Measurements from ENCODE around the gene HYAL3.
"Not testable (repeated sequence)": the region's sequence is repeated elsewhere in the genome, so short reads cannot be mapped to it uniquely, and the experiment has no call there.

Gene HYAL3

GRCh38 chr3:50270422-50271224, 28.6 kb downstream of the HYAL3 start:
- no peak for DNase-seq (ENCODE audit: low spot score)

- DNase-seq (ENCODE audit: low spot score) = no peak
Observed at GRCh38 chr3:50269977-50270413, 29.2 kb downstream of the HYAL3 start.

DNA sequence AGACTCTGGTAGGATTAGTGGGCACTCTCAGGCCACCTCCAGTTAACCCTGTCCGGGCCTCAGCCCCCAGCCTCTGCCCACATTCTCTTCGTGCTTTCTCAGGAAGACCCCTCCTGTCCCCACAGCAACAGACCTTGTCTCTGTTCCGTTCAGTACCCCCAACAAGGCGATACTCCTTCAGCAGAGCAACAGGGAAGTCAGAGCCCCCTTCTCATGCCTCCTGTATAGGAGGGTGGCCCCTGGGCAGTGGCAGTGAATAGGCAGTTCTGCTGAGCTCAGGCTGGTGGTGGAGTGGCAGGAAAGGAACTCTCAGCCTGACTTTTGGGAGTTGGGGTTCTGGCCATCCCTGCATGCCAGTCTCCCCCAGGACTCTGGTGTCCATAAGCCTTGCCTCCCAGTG, 29.7 kb downstream of the HYAL3 start:
- DNase-seq (ENCODE audit: low spot score) = no peak

DNA sequence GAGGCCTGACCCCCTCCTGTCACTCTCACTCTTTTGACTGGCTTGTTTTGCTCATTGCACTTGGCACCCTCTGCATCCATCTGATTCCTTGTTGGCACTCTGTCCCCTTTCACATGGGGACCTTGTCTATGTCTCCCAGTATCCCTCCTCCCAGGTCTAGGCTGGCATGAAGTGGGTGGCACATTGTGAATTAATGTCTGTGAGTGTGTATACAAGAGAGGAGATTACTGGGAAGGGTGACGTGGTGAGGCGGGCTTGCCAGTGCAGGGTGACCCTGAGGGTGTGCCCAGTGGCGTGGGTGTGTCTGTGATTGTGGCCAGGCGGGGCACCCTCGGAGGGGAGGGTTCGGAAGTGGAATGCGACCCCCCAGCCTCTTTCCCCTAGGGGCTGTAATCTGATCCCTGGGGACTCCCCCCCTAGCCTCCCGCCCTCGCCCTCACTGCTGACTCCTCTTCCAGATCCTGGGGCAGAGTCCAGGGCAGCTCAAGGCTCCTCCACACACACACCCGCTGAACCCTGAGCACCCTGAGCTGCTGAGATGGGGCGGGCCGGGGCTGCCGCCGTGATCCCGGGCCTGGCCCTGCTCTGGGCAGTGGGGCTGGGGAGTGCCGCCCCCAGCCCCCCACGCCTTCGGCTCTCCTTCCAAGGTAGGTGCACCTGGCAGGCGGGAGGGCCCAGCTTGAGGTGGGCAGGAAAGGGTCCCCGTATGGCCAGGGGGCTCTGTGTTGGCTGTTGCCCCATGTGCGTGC, 30.3 kb downstream of the HYAL3 start, which contains the start of gene SEMA3B:
SEMA3B (plus strand) TSS at position 445 of the 749 bp plus-strand sequence; CDS start at position 539, 94 bp downstream.
- no peak for DNase-seq (ENCODE audit: low spot score)

- no peak for DNase-seq (ENCODE audit: low spot score)
Observed at GRCh38 chr3:50268276-50268675, 30.9 kb downstream of the HYAL3 start.

DNA sequence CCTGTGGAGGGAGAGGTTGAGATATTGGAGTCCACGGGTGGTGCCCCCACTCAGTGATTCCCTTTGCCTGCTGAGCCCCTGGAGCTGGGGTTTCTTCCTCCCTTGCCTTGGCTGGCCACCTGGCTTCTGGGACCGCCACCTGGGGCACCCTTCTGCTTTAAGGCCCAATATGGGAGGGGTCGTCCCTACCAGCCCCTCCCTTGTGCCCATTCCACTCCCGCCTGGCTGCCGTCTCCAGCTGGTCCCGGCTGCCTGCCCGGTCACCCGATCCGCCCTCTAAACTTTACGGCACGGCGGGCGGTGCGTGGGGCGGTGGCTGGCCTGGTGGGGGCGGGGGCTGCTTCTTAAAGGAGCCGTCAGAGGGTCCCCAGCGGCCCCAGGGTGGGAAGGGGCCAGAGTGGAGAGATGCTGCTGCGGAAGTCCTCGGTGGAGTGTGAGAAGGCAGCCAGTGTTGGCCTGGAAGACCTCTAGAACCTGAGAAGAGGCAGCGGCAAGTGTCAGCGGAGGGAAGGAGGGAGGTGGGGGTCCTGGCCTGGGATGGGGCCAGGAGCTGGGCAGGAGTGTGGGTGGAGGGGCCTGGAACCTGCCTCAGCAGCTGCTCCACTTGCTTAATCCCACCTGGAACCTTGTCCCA, 31.8 kb downstream of the HYAL3 start:
- DNase-seq (ENCODE audit: low spot score) = no peak

DNA sequence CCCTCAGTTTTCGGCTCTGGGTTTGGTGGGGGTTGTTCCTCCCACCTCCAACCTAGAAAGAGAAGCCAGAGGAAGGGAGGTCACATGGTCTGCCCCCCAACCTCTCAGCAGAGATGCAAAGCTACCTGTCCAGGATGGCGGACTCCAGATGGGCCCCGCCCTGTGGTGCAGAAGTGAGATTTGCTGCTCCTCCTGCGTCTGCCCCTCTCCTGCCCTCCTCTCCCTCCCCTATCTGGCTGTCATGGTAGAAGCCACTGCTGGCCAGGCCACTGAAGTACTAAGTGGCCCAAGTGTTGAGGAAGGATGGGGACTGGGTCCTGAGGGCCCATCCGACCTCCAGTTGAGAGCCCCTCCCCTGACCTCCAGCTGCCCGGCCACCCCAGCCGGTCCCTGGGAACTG, 32.4 kb downstream of the HYAL3 start:
- DNase-seq (ENCODE audit: low spot score) = no peak

DNA sequence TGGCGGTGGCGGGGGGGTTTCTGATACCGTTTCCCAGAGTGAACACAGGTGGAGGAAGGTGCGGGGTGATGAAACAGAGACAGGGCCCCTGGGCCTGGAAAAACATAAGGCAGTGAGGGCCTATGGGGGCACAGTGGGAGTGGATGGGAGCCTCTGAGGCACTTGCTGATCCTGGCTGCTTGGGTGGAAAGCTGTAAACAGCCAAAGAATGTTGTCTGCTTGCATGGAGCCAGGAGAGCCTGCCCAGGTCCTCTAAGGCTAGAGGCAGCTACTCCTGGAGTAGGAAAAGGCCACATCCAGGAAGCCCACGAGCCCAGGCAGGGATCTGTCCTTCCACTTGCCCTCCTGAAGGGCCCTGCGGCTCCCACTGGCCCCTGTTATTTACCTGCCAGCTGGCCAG, 33.2 kb downstream of the HYAL3 start:
- DNase-seq (ENCODE audit: low spot score) = no peak

DNA sequence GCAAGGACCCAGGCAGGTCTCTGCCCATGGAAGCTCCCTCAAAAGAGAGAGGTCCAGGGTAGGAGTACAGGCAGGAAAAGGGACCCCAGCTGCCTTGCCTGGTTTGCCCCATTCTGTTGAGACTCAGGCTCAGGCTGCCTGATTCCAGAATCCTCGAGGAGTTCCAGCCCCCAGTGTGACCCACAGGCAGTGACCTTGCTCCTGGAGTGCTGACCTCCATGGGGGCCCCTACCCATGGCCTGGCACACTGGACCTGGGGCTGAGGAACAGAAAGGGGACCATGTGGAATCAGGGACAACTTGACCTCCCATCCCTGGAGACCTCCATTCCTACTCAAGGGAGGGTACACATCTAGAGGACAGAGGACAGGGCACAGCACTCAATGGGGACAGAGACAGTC, 33.6 kb downstream of the HYAL3 start:
- DNase-seq (ENCODE audit: low spot score) = no peak

- no peak for DNase-seq (ENCODE audit: low spot score)
Observed at GRCh38 chr3:50264964-50265485, 34.2 kb downstream of the HYAL3 start.

DNA sequence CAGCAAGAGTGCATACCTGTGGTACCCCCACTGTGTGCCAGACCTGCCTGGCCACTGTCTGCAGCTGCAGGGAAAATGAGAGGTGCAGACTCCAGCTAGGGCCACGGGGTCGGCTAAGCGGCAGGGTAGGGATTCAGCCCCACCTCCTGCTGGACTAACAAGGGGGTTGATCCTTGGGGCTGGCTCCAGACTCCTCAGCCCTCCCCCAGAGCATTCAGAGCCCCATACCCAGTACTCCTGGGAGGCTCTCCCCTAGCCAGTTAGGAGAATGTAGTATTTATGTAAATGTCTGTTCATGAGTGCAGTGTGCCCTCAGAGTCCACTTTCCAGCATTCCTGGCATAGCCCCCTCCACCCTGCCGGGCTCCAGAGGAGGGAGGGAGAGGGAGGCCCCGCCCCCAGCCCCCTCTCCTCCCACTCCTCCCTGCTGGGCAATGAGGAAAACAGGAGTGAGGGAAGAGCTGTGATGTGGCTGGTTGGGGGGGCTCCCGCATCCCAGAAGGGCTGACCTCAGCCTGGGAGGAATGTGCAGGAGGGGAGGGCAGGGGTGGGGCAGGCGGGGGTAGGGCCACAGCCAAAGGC, 34.7 kb downstream of the HYAL3 start:
- DNase-seq (ENCODE audit: low spot score) = no peak

DNA sequence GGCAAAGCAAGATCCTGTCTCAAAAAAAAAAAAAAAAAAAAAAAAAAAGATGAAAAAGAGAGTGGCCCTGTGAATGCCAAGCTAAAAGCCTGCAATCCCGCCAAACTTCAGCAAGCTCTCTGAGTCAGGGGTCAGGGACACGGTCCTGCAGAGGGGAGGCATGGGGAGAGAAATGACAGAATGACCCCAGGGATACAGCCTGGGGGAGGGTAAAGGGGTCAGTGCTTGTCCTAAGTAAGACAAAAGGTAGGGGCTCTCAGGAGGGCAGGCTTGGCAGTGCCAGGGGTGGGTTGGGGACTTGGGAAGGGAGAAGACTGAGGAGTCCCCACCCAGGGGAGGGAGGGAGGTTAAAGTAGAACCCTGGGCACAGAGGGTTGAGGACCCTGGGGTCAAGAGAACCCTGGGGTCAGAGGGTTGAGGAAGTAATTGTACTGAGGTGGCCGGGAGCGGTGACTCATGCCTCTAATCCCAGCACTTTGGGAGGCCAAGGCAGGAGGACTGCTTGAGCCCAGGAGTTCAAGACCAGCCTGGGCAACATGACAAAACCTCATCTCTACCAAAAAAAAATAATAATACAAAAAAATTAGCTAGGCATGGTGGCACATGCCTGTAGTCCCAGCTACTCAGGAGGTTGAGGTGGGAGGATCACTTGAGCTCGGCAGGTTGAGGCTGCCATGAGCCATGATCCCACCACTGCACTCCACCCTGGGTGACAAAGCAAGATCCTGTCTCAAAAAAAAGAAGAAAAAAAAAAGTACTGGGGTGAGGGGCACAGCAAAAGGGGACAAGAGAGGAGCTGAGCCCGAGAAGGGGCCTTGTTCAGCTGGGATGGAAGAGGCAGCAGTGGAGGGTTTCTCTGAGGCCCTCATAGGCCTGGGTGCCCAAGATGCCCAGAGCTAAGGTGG, 35.5 kb downstream of the HYAL3 start:
- DNase-seq (ENCODE audit: low spot score) = no peak

- DNase-seq (ENCODE audit: low spot score) = no peak
Observed at GRCh38 chr3:50262778-50263177, 36.4 kb downstream of the HYAL3 start.

GRCh38 chr3:50262200-50262599, 37.0 kb downstream of the HYAL3 start:
- not testable (repeated sequence) for DNase-seq (ENCODE audit: low spot score)

- DNase-seq (ENCODE audit: low spot score) = no peak
Observed at GRCh38 chr3:50261505-50261904, 37.7 kb downstream of the HYAL3 start.

DNA sequence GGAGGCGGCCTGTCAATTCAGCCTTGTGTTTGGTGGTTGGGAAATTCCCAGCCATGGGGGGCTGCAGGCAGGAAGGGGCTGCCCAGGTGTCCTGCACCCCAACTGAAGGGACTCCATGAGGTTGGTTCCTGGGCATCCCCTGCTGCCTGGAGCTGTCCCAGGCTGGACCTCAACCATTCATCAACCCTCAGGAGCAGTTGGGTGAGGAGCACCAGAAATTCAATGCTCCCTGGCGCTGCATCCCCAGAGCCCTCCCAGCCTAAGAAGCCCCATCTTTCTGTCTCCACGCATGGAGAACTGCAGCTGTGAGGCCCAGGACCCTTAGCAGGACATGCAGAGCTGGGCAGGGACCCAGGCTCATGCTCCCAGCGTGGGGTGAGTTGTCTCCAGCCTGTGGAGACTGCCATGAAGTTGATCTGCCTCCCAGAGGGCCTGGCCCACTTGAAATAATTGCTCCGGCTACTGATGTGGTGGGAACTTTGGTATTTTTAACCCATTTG, 38.2 kb downstream of the HYAL3 start:
- DNase-seq (ENCODE audit: low spot score) = no peak

DNA sequence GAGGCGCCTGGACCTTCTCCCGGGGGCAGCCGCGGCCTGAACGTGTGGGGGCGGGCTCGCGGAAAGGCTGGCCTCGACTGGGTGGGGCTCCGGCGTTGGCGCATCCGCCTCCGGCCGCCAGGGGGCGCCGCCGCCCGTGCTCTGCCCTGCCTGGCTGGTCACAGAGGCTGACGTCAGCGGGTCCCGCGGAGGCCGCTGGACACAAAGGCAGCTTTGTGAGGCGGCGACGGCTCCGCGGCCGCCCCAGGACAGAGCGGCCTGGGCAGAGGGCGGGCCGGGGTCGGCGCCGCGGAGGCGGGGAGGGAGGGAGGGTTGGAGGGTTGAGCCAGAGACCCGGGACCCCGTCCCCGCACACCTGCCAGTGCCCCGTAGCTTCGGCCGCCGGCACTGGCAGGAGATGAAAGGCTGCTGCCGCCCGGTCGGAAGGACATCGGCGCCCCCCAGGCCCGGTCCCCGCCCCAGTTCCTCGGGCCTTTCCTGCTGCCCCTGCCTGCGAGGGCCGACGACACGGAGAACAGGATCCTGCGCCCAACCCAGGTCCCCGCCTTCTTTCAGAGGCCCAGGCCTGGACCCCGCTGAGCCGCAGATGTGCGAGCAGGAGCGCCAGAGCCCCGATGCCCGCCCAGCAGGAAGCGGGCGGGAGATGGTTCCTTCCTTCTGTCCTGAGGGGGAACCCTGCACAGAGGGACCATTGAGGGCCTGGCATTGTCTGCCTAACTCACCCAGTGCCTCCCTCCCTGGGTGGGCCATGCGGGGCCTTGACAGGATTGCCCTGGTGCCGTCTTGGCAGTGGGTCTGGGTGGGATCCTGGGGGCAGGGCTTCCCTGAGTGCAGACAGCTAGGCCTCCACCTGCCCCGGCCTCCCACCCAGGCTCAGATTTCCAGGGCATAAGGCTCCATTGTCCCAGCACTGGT, 38.9 kb downstream of the HYAL3 start:
- peak; percentile 92 for DNase-seq (ENCODE audit: low spot score)

DNA sequence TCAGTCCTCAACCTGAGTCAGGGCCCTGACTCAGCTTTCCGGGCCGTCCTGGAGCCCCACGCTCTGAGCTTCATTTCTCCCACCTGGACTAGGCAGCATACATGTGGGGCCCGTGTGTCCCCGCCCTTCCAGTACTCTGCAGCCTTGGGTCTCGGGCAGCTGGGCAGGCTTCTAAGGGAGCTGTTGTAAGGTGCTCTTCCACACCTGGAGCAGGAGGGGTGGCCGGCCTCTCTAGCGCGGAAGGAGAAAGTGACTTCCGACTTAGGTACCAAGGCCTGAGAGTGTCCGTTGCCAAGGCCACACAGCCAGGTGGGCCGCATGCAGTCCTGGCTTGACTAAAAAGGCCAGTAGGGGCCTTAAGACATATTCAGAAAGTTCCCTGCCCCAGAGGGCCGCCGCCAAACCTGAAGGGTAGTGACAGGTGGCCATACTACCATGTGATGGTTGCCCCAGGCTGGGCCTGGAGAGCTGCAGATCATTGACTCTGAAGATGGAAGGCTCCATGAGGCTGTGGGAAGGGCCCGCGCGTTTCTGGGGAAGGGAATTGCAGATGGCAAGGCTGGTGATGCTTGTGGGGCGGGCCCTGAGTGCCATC, 39.7 kb downstream of the HYAL3 start:
- DNase-seq (ENCODE audit: low spot score) = no peak

DNA sequence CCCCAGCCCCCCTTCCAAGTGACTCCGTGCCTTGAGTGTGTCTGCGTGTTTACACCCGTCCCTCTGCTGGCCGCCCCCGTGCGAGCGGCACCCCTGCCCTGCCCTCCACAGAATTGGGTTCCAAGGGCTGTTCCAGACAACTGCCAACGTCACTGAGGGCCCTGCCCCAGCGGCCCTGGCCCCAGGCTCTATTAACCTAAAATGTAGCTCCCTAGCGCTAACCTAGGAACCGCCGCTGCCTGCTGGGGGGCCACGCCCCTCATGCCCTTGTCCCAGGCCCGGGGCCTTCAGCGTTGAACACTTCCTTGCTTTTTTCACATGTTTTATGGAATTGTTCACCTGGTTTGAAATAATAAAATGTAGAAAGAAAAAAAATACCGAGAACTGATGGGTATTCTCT, 40.2 kb downstream of the HYAL3 start:
- no peak for DNase-seq (ENCODE audit: low spot score)

All from RKO (cell line).